Muscle of arm (tissue), 12 donors: Measurements from ENCODE around the gene NT5DC1. TPM values are rescaled to one million over a fixed set of nuclear protein-coding genes. Genes with fewer than 3 reads are reported as not detected.
"Not testable (repeated sequence)": the region's sequence is repeated elsewhere in the genome, so short reads cannot be mapped to it uniquely, and the experiment has no call there.

ENCODE experiments used
- DNase-seq: peaks from one replicate; pipeline ENCODE4 v3.0.0-alpha.2; 2013
- polyA plus RNA-seq, 12 donors: library from polyadenylated mRNA; unstranded; fragments of 120-200 nt; gene quantifications; one replicate each; pipeline ENCODE4 v1.2.1, GENCODE V29; 2013; ENCODE audit not compliant: insufficient read length in 12 of 12

NT5DC1 gene
- polyA plus RNA-seq, 12 donors = 16.8 to 26.0 (median 22.2) TPM; not detected in 1

DNA sequence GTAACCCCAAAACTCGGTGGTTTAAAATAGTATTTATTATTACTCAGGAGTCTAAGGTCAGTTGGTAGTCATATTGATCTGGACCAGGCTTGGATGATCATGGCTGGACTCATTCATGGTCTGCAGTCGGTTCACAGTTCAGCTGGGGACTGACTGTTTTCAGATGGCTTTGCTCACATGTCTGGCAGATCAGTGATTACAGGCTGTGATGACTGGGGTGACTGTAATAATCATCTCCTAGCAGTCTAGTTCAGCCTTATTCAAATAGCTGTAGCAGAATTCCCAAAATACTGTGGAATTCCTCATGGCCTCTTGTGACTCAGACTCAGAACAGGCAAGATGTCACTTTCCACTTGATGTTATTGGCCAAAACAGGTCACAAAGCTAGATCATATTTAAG lies 16.4 kb upstream of the NT5DC1 start:
- no peak for DNase-seq

DNA sequence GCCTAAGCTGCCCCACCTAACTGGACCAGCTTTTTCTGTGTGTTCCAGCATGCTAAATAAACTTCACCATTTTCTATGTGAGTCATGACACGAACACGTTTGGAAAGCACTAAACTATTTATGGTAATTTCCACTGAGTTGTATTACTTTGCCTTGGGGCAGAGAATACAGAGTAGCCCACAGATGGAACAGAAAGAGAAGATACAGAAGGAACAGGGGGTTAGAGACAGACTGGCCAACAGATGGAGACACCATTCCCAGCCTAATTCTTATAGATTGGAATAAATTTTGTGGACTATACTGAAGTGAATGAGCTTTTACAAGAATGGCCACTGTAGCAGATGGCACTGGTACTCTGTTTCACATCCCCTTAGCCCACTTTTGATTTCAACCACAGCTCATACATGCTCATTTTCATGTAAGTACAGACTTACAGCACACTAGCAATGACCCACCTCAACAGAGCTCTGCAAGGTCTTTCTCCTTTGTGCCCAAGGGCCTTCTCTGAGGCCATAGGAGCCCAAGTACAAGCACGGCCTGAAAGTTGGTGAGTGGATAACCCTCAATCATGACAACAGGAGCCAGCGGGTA lies 13.1 kb upstream of the NT5DC1 start:
- no peak for DNase-seq

DNA sequence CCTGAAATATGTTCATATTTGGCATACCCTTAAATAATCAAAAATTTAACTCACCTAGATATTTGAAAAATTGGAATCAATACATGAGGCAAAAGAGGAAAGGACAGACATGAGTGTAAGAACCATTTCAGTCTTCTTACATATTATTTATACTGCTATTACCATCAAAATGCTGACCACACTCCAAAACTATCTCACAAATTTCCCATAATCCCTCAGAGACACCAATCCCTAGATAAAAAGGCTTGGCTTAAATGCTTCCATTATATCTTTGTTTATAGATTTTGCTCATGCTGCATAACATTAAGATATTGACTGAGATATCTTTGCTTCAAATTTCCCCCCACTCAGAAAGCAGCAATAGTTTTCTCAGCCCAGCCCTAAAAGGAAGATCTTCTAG lies 11.7 kb upstream of the NT5DC1 start:
- DNase-seq = no peak

DNA sequence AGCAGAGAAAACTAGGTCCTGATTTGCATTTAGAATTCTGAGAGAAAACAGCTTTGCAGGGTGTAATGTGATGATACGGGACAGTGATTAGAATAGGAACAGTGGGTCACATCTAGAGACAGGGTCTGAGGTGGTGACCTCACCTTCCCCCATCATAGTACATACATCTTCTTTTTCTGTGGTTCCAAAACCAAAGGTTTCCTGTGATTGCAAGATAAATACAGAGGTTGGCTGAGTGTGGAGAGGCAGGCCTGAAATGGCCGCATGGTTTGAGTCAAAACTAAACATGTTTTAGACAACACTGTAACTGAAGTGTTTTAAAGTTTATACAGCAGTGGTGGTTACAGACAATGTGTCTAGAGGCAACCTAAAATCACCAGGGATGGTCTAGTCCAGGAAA lies 10.4 kb upstream of the NT5DC1 start:
- DNase-seq = no peak

DNA sequence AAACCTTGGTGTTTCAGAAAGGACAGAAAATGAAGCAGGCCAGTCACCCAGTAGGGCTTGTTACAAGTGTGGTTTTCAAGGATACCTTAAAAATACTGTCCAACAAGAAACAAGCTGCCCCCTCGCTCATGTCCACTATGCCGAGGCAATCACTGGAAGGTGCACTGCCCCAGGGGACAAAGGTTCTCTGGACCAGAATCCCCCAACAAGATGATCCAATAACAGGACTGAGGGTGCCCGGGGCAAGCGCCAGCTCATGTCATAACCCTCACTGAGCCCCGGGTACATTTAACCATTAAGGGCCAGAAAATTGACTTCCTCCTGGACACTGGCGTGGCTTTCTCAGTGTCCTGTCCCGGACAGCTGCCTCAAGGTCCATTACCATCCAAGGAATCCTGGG lies 6.6 kb upstream of the NT5DC1 start:
- DNase-seq = no peak

DNA sequence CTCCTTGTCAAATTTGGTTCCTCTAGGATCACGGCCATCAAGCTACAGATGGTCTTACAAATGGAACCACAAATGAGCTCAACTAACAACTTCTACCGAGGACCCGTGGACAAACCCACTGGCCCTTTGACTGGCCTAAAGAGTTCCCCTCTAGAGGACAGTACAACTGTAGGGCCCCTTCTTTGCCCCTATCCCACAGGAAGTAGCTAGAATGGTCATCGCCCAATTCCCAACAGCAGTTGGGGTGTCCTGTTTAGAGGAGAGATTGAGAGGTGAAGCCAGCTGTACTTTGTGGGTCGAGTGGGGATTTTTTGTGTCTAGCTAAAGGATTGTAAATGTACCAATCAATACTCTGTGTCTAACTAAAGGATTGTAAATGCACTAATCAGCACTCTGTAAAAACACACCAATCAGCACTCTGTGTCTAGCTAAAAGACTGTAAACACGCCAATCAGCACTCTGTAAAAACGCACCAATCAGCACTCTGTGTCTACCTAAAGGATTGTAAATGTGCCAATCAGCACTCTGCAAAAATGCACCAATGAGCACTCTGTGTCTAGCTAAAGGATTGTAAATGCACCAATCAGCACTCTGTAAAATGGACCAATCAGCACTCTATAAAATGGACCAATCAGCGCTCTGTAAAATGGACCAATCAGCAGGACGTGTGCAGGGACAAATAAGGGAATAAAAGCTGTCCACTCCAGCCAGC lies 4.4 kb upstream of the NT5DC1 start:
- not testable (repeated sequence) for DNase-seq

DNA sequence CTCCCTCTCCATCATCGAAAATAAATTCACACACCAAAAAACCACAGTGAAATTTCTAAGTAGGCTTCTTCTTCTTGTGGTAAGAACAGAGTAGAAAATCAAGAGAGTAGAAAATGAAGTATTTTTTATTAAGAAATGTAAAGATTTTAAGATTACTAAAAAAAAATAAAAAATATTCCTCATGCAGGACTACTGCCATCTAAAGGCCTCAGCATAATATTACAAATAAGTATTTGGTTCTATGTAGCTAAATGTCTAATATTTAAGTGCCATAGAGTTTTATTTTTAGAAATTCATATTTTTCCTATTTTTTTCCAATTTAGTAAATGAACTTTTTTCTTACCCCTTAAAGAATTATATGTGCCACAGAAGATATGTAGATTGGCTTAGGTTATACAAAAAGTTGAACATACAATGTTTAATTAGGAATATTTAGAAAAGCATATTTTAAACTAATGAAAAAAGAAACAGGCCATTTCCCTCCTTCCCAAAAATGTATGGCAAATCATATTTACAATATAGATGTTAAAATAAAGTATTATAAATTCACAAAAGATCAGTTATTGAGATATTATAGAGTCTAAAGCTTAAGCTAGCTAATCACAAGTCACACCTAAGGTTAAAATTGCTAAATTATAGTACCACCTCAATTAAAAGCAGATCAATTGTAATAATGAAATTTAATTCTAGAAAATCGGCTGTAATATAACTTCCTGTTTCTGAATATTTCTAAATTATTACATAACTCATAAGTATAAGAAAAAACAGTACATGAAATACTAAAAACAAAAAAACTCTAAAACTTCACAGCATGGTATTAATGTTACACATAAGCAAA lies 3.5 kb upstream of the NT5DC1 start:
- DNase-seq = no peak

DNA sequence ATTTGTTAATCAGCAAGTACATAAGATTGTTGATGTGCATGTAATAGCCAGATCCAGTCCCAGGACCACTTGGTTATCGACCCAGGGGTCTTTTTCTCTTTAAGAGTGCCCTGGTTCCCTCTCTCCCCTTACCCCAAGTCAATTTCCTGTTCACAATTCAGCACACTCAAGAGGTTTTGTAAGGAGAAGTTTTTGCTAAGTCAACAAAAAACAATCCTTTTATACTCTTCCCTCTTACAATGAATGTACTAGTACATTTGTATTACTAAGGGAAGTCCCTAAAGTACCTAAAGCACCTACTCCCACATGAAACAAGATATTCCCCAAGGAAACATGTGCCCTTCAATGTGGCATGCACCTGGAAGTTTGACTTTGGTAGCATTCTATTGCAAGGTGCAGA lies 1.6 kb upstream of the NT5DC1 start:
- no peak for DNase-seq

DNA sequence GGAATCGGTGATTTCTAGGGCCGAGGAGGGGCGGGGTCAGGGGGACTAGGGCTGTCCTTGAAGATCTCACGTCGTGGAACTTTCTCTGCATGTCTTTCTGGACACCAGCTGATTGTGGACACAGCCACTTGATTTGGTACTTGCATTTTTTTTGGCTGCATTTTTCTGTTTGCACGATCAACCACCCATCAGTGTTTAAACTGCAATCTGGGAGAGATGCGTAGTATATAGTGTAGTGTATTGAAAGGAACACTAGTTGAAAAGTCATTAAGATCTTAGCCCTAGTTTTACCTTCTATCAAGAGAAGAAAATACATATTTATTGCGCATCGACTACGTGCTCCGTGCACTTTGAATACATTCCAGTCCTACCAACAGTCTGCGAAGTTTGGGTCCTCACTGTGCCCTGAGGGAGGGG lies 657 bp downstream of the NT5DC1 start:
- no peak for DNase-seq

DNA sequence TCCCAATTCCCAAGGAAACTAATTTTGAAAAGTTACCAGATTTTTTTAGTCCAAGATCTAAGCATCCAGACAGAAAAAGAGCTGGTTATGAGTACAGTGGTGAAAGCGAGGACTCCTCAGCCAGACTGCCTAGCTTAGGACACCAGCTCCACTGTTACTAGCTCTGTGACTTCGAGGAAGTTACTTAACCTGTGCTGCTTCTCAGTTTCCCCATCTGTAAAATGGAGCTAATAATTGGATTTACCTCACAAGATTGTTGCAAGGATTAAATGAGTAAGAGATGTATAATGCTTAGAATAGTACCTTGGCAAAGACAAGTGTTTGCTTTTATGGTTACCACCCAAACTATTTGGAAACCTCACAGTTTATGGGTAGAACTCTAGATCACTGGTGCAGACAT lies 1.1 kb downstream of the NT5DC1 start:
- DNase-seq = no peak

DNA sequence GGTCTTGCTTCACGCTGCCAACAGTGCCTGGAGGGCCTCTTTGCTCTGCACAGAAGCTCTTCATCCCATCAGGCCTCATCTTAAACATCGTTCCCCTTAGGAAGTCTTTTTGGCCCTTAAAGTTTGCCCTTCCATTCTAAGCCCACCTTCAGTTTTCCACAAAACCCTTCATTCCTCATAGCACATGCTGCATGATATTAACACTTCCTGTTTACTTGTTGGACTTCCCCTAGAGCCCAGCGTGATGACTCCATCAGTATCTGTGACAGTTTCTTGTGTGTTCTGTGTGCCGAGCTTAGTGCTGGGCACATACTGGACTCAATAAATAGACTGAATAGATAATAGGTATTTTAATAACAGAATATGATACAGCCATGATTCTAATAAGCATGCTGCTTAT lies 2.2 kb downstream of the NT5DC1 start:
- no peak for DNase-seq

DNA sequence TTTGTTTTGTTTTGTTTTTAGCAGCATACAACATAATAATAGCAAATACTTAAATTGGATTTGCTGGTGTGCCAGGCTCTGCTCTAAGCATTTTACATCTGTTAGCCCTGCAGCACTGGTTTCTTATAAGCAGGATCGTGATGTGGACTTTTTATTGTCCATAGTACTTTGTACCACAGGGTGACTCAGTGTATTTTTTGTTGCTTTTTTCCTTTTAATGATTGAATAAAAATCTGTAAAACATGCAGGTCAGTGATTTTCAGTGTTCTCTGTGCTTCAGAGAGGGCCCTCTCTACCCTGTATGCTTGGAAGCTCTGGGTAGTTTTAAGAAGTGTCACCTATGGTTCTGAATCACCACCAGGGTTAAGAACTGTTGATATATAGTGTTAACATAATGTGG lies 4.0 kb downstream of the NT5DC1 start:
- DNase-seq = no peak

DNA sequence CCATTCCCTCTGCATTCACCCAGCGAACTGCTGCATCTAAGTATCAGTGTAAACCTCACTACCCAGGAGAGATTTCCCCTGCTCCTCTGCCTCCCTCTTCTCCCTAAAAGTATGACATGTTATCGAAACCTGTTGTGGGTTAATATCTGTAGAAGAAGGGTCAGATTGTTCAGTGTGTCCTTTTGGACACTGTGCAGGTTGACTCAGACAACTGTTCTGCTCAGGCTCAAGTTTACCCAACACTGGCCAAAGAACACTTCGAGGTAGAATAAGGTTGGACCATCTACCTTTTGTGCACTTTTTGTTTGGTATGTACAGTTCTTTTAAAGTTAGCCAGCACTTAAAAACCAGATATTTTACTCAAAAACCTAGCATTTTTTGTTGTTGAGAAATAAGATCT lies 4.6 kb downstream of the NT5DC1 start:
- no peak for DNase-seq

DNA sequence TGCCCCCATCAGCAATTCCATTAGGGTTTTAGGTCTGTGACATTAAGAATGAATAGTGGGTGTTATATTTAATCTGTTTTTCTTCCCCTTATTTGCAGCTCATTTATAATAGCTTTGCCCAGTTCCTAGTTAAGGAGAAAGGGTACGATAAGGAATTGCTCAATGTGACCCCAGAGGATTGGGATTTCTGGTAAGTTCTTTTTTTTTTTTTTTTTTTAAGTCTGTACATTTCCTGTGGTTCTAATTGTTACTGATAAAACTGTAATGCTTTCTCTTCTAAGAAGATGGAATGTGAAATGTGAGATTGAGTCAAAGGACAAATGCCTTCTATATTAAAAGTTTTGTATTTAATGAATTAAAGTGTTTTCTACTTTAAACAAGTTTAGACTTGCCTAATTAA lies 5.5 kb downstream of the NT5DC1 start:
- no peak for DNase-seq

DNA sequence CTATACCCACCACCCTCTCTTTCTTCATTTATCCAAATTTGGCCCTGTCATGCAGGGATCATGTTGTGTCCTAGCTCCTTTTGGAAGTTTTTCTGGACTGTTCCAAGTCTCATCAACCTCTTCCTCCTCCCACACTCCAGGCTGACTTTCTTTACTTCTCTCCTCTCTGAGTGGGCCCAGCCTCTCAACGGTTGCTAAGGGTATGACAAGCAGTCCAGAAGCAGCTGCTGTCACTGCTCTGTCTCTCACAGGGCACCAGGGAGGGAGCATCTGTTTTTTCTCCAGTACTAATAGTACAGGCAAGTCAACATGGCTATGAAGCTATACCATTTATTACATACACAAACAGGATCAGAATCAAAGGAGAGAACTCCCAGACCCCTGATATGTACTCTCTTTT lies 8.2 kb downstream of the NT5DC1 start:
- no peak for DNase-seq

DNA sequence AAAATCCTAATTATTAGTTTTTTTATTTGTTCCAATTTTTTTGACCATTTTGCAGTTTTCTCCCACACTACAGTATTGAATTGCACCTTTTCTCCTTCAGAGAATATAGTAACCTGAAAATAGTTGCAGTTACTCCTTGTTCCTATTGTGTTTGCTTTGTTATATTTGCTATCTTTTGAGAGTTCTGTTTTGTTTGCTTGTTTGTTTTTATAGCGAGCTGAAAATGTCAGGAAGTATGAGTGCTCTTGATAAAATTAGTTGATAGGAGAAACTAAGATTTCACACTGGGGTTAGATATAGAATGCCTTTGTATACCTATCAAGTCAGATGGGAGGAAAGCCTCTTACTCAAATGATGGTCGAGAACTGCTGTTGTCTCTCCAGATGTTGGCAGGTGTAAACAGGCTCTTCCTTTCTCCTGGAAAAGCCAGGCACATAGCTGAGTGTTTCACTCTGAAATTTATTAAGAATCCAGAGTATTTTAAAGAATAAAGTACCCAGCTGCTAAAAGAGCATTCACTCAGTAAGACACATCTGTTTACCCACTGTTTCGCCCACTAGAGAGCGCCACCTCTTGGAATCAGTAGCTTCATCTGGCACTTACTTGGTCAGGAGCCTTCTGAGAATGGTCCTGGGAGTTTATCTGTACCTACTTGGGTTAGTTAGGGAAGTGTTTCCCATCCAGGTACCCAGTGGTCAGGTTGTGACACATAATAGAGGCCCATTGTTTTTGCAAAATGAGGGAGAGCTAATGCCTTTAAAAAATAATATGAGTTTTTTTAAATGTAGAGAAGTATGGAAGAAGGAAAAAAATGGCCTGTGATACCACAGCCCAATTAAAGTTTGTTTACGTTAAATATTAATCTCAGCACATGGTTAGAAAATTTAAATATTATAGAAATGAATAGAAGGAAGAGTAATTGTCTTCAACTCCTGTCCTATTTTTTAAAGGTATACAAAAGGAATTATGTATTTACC lies 11.2 kb downstream of the NT5DC1 start:
- no peak for DNase-seq

DNA sequence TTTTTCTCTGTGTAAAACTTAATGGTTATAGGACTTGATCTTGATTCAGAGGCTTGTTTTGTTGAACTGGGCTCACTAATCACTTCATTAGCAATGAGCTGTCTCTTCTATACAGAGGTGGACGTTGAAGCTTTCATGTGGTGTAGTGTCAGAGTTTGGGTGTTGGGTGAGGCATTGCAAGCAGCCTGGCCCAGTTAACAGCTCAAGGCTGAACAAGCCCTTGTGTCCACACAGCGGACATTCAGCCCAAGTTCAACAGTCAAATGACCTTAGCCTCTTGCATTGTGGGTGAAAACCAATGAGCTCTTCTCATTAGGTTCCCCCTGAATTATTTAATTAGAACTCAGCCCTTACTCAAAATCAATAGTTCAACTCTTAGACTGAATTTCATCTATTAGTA lies 12.7 kb downstream of the NT5DC1 start:
- DNase-seq = no peak

DNA sequence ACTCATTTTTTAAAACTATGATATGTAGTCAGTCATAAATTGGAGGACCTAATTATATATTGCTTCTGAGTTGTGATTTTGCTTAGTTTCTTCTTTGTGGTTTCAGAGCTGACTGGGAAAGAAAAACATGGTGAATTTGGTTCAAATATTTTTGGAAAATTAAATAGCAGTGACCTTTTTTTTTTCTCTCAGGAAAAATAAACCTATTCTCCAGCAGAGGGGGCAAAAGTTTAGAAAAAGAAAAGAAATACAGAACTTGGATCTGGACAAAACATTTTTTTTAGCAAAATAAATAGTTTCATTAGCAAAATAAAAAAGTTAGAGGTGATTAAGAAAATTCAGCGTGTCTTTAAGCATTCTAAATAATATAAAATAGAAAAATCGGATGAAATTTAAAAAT lies 15.1 kb downstream of the NT5DC1 start:
- no peak for DNase-seq

DNA sequence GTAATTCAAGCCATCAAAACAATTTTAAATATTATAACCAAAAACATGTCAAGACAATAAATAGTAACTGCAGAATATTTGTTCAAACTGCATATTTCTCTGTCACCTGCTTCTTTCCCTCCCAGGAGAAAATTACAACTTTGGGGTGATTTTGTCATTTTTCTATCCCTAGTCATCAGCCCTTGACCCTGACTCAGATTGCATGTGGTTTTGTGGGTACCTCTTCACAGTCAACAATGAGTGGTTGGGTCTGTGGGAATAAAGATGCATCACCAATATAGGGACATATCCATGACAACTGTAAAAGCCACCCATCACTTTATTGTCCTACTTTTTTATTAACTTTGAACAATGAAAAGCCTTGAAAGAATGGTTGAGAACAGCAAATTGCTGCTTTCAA lies 18.0 kb downstream of the NT5DC1 start:
- no peak for DNase-seq

DNA sequence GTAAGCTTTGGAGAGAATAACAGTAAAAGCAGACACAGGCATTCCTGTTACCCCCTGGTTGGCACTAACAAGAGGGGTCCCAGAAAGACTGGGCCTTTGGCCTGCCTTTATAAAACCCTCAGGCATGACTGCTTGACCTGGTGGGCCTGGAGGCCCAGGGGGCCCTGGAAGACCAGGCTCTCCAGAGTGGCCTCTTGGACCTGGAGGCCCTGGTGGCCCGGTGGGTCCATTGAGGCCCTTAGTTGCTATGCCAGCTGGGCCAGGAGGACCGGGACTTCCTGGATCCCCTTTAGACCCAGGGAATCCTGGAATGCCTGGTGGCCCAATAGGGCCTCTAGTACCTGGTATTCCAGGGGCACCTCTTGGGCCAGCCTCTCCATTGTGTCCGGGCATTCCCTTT lies 19.8 kb downstream of the NT5DC1 start:
- DNase-seq = no peak

DNA sequence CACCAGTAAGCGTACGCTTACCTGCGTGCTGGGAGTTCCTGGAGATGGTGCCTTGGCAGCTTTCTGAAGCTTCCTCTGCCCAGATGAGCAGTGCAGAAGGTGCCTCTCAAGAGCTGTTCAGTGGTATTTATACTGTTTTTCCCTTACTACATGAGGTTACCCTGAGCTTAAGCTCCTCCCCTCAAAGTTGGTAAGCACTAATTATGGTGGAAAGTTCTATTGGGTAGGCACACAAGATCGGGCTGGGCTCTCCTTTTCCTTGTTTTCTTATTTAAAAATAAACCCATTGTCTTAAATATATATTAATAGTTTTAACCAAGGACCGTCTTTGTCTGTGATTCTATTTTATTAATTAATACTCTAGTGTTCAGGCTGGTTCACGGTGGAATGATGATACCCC lies 25.4 kb downstream of the NT5DC1 start, which contains the start of gene COL10A1:
TSS of gene COL10A1 (minus strand) at position 101 of the 400 bp plus-strand sequence. CDS start 640 bp downstream, outside the sequence.
- DNase-seq = no peak
